K562 (cell line): ENCODE data around the gene CNPPD1. TPM values are rescaled to one million over a fixed set of nuclear protein-coding genes. Genes with fewer than 3 reads are reported as not detected.

ENCODE experiments used
- ATAC-seq: fragments of 200-7000 bp; cut with Tn5 transposase; 3 replicates; pipeline ENCODE4 v1.9.1; 2020; ENCODE audit warnings: moderate library complexity
- BruUV-seq: library from RNA; stranded (reverse); fragments of 400-500 nt; replicated peaks from 2 replicates; lab custom pipeline; 2021; lab: Mats Ljungman, UMichigan
- CTCF ChIA-PET: fragments of 300-600 bp; formaldehyde crosslinking; extraction: SDS; loops from one replicate; lab custom pipeline; 2021; ENCODE audit warnings: low intra/inter-chr PET ratio; lab: Yijun Ruan, JAX
- POLR2A ChIA-PET: fragments of 300-600, 350-650 bp; sonication (Branson Sonifier 250); formaldehyde crosslinking; extraction: SDS; loops from one replicate; lab custom pipeline; 2021; ENCODE audit warnings: antibody characterized with exemption, inconsistent platforms; lab: Yijun Ruan, JAX
- DNase-seq, 4 experiments: peaks; one replicate each; pipeline versions ENCODE4 v3.0.0 to v3.0.0-alpha.2; 2011 to 2018; ENCODE audit warnings: low spot score in 3 of 4, mixed read lengths in 3 of 4; ENCODE audit errors: extremely low read depth in 1 of 4
- FAIRE-seq: peaks from 2 replicates; lab custom pipeline; 2011; peaks lifted over from hg19 to GRCh38; lab: Jason Lieb, UNC
- H2AFZ ChIP-seq: 2 replicates; pipeline ENCODE4 v1.6.0; 2011; ENCODE audit warnings: low read depth, low read length, control low read depth, inconsistent platforms
- H3K27ac ChIP-seq: fragments of 200-600 bp; 3 replicates; pipeline ENCODE4 v1.8.0; 2011; ENCODE audit warnings: low read depth, mild to moderate bottlenecking, control low read depth, inconsistent platforms, low read length, moderate library complexity, mixed read lengths; ENCODE audit errors: extremely low read depth
- H3K27me3 ChIP-seq, 2 experiments: fragments of 300-600 bp in 1 of 2; 2 replicates in 1 of 2; 3 replicates in 1 of 2; pipeline versions ENCODE4 v1.6.0 to v1.8.0; 2011; ENCODE audit warnings: inconsistent platforms in 2 of 2, low read length in 2 of 2, mild to moderate bottlenecking in 1 of 2, mixed read lengths in 1 of 2, moderate library complexity in 1 of 2; ENCODE audit not compliant: control insufficient read depth in 2 of 2, insufficient read depth in 2 of 2
- H3K36me3 ChIP-seq: fragments of 300-600 bp; 3 replicates; pipeline ENCODE4 v1.8.0; 2011; ENCODE audit warnings: mild to moderate bottlenecking, low read length, inconsistent platforms; ENCODE audit not compliant: control insufficient read depth, insufficient read depth
- H3K4me1 ChIP-seq, 2 experiments: fragments of 200-600 bp in 1 of 2; replicated peaks in 1 of 2; 2 replicates in 1 of 2; 3 replicates in 1 of 2; pipeline versions ENCODE4 v1.5.1 to v1.8.0; 2011; ENCODE audit warnings: inconsistent platforms in 2 of 2, low read length in 2 of 2, mild to moderate bottlenecking in 1 of 2, mixed read lengths in 1 of 2, moderate library complexity in 1 of 2; ENCODE audit not compliant: control insufficient read depth in 2 of 2, insufficient read depth in 2 of 2
- H3K4me2 ChIP-seq: 2 replicates; pipeline ENCODE4 v1.6.1; 2011; ENCODE audit warnings: low read length, control low read depth, inconsistent platforms, mixed read lengths; ENCODE audit not compliant: insufficient read depth
- H3K4me3 ChIP-seq: fragments of 200-600 bp; sonication (generic), shearing (Covaris generic); 2 replicates; pipeline ENCODE4 v1.5.1; 2016; ENCODE audit warnings: control low read depth, inconsistent platforms
- H3K79me2 ChIP-seq: fragments of 200-600 bp; 3 replicates; pipeline ENCODE4 v1.8.0; 2011; ENCODE audit warnings: low read length, inconsistent platforms; ENCODE audit not compliant: control insufficient read depth, insufficient read depth
- H3K9ac ChIP-seq, 2 experiments: 2 replicates each; pipeline versions ENCODE4 v1.6.0 to v1.6.1; 2011; ENCODE audit warnings: low read depth in 2 of 2, low read length in 2 of 2, control low read depth in 1 of 2, inconsistent platforms in 1 of 2, mild to moderate bottlenecking in 1 of 2, mixed read lengths in 1 of 2; ENCODE audit not compliant: insufficient read depth in 1 of 2
- H3K9me1 ChIP-seq: one replicate; pipeline ENCODE4 v1.6.0; 2011; ENCODE audit warnings: inconsistent platforms, mild to moderate bottlenecking, low read length, moderate library complexity; ENCODE audit not compliant: control insufficient read depth, insufficient read depth
- H3K9me3 ChIP-seq: replicated peaks from 2 replicates; pipeline ENCODE4 v1.5.1; 2011; ENCODE audit warnings: low read depth, low read length, inconsistent platforms; ENCODE audit not compliant: control insufficient read depth, insufficient read depth
- H4K20me1 ChIP-seq: replicated peaks from 2 replicates; pipeline ENCODE4 v1.6.1; 2011; ENCODE audit warnings: low read length, inconsistent platforms, mixed read lengths; ENCODE audit not compliant: control insufficient read depth, insufficient read depth
- CTBP1 ChIP-seq: fragments of 450-650 bp; IDR thresholded peaks from 2 replicates; pipeline ENCODE4 v1.6.1; 2016; ENCODE audit warnings: borderline replicate concordance
- ELF1 ChIP-seq: fragments of 200-800 bp; sonication (Bioruptor generic); IDR thresholded peaks from 2 replicates; pipeline ENCODE4 v1.6.1; 2016; ENCODE audit warnings: missing genetic modification characterization, missing compliant biosample characterization
- ELF2 ChIP-seq: fragments of 250-450 bp; sonication (Bioruptor Pico); IDR thresholded peaks from 2 replicates; pipeline ENCODE4 v1.5.0; 2021; ENCODE audit warnings: mild to moderate bottlenecking
- EP300 ChIP-seq: IDR thresholded peaks from 2 replicates; pipeline ENCODE4 v1.6.1; 2012; ENCODE audit warnings: low read length, improper control_type of control experiment
- MTF1 ChIP-seq: fragments of 250-450 bp; sonication (Bioruptor Pico); IDR thresholded peaks from 2 replicates; pipeline ENCODE4 v1.9.0; 2021; ENCODE audit warnings: moderate library complexity, mild to moderate bottlenecking, inconsistent platforms, borderline replicate concordance
- POLR3A ChIP-seq: IDR thresholded peaks from 2 replicates; pipeline ENCODE4 v1.6.1; 2011; ENCODE audit warnings: borderline replicate concordance, mild to moderate bottlenecking, moderate library complexity; ENCODE audit not compliant: insufficient read length, insufficient read depth; ENCODE audit errors: extremely low read depth
- PYGO2 ChIP-seq: fragments of 450-650 bp; IDR thresholded peaks from 2 replicates; pipeline ENCODE4 v1.6.1; 2016; ENCODE audit warnings: mild to moderate bottlenecking, missing genetic modification characterization, moderate library complexity, missing compliant biosample characterization
- SAFB2 ChIP-seq: fragments of 200-400 bp; formaldehyde crosslinking; IDR thresholded peaks from 2 replicates; pipeline ENCODE4 v1.6.1; 2018; ENCODE audit warnings: borderline replicate concordance, low read length, low read depth, moderate library complexity; ENCODE audit not compliant: severe bottlenecking
- SMARCE1 ChIP-seq: fragments of 450-650 bp; IDR thresholded peaks from 2 replicates; pipeline ENCODE4 v1.7.1; 2016; ENCODE audit warnings: mild to moderate bottlenecking
- TEAD1 ChIP-seq, 2 experiments: fragments of 450-650 bp in 1 of 2; sonication (generic) in 1 of 2; formaldehyde crosslinking; IDR thresholded peaks; 2 replicates each; pipeline versions ENCODE4 v1.4.0 to v1.8.0; 2020 to 2022; ENCODE audit warnings: mild to moderate bottlenecking in 2 of 2, missing genetic modification reagents in 1 of 2
- ZC3H11A ChIP-seq: IDR thresholded peaks from 2 replicates; pipeline ENCODE4 v1.6.1; 2012; ENCODE audit warnings: low read depth, low read length, improper control_type of control experiment
- ZNF347 ChIP-seq: fragments of 450-650 bp; formaldehyde crosslinking; IDR thresholded peaks from 2 replicates; pipeline ENCODE4 v1.4.0; 2020; ENCODE audit warnings: low read depth, mild to moderate bottlenecking, moderate library complexity
- WGBS: fragments of 100-300 bp; shearing (Covaris generic); methylation state at CpG from one replicate; pipeline ENCODE4 v1.1.6; 2016; ENCODE audit warnings: low coverage, mixed read lengths; ENCODE audit not compliant: insufficient coverage; ENCODE audit errors: missing lambda C conversion rate; 5-methylcytosine and 5-hydroxymethylcytosine counted together
- in situ Hi-C: fragments of 300-500 bp; cut with MboI; formaldehyde crosslinking; loops from 4 replicates; pipeline ENCODE4 v1.15.0; 2018; ENCODE audit warnings: inconsistent platforms, mixed read lengths
- intact Hi-C: fragments of 100-400 bp; cut with micrococcal nuclease; formaldehyde crosslinking; loops from 2 replicates; pipeline ENCODE4 v1.14.2; 2022
- polyA plus RNA-seq, 8 experiments: library from polyadenylated mRNA; depleted of rRNA in 4 of 8; stranded (reverse) in 5 of 8; unstranded in 3 of 8; fragments of >200 nt; fragmentation: Nextera tagmentation in 2 of 8; fragmentation: Illumina TruSeq in 1 of 8; extraction: Ambion mirVana in 2 of 8; extraction: Trizol in 1 of 8; gene quantifications; 2 replicates each; pipeline versions ENCODE4 v1.2.1 to v1.2.3, GENCODE V29; 2011 to 2014; ENCODE audit warnings: inconsistent platforms in 1 of 8, missing spikeins in 1 of 8
- total RNA-seq, 7 experiments: library from RNA; depleted of rRNA in 6 of 7; stranded (reverse); fragments of >200 nt in 6 of 7; fragmentation: Illumina TruSeq in 2 of 7; extraction: Trizol in 2 of 7; gene quantifications; 2 replicates each; pipeline versions ENCODE4 v1.2.1 to v1.2.3, GENCODE V29; 2011 to 2021; ENCODE audit warnings: low replicate concordance in 1 of 7
- TF ChIP-seq, protein P1 (sequence below): fragments of 250-450 bp; sonication (Bioruptor Pico); IDR thresholded peaks from 2 replicates; pipeline ENCODE4 v1.5.0; 2020; ENCODE audit warnings: mild to moderate bottlenecking
- TF ChIP-seq, protein P2 (sequence below): fragments of 450-650 bp; formaldehyde crosslinking; IDR thresholded peaks from 2 replicates; pipeline ENCODE4 v1.4.0; 2020; ENCODE audit warnings: mild to moderate bottlenecking, mixed read lengths
- TF ChIP-seq, protein P3 (sequence below): IDR thresholded peaks from 2 replicates; pipeline ENCODE4 v1.6.1; 2012; ENCODE audit warnings: low read depth, low read length, improper control_type of control experiment, borderline replicate concordance

Gene CNPPD1
- total and polyA plus RNA-seq, 9 of the 15 experiments (the other 6 are each of a cell fraction or from before 2014, with no cell fraction given), result 9.9 to 53.5 (median 27.0) TPM

DNA sequence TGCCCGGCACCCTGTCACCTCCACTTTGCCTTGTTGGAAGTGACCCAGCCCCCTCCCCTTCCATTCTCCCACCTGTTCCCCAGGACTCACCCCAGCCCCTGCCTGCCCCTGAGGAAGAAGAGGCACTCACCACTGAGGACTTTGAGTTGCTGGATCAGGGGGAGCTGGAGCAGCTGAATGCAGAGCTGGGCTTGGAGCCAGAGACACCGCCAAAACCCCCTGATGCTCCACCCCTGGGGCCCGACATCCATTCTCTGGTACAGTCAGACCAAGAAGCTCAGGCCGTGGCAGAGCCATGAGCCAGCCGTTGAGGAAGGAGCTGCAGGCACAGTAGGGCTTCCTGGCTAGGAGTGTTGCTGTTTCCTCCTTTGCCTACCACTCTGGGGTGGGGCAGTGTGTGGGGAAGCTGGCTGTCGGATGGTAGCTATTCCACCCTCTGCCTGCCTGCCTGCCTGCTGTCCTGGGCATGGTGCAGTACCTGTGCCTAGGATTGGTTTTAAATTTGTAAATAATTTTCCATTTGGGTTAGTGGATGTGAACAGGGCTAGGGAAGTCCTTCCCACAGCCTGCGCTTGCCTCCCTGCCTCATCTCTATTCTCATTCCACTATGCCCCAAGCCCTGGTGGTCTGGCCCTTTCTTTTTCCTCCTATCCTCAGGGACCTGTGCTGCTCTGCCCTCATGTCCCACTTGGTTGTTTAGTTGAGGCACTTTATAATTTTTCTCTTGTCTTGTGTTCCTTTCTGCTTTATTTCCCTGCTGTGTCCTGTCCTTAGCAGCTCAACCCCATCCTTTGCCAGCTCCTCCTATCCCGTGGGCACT, 5.8 kb upstream of the CNPPD1 start:
- no peak for ATAC-seq

More for the DNA sequence above, 5.8 kb upstream of the CNPPD1 start:
- Histone ChIP-seq H3K9me1 (no peaks in the 10 kb centered on the region), H3K9ac (no peak overlapping the region), H3K9me3 (no peaks in the 10 kb centered on the region), H4K20me1 (no peaks in the 10 kb centered on the region), H3K27ac (no peak overlapping the region), H3K4me3 (no peak overlapping the region), H3K36me3 (peaks cover 62% of the 10 kb centered on the region; the same call in 2 of the 3 replicates), H3K4me2 (no peak overlapping the region), H3K79me2 (peaks cover 23% of the 10 kb centered on the region), H3K4me1 (peaks cover 5 to 9% of the 10 kb centered on the region in 2 experiments; a peak in 3 of 5 replicates), H2AFZ (no peak overlapping the region), H3K27me3 (no peaks in the 10 kb centered on the region)
- ChIA-PET CTCF (no interaction called here), POLR2A (interaction anchor here (1.1 to 2.5 kb wide), 2 partner anchors 10 to 23 kb away, joined by 4 to 10 read pairs; no protein-coding TSS in a partner anchor)
- 80% methylated on average over 7 of the region's 8 CpGs for WGBS
- BruUV-seq, result no TSS peak
- in situ Hi-C loops, result no loop called here
- FAIRE-seq, result no peak
- intact Hi-C loops, result no loop called here
- no peak for TF ChIP-seq POLR3A
- TF ChIP-seq SAFB2, result no peak
- TF ChIP-seq TEAD1 (CRISPR knock-in tag; IDR thresholded peaks at IDR 0.05), result no peak
- no peak for TF ChIP-seq CTBP1
- TF ChIP-seq SMARCE1, result no peak
- TF ChIP-seq, protein P1, sequence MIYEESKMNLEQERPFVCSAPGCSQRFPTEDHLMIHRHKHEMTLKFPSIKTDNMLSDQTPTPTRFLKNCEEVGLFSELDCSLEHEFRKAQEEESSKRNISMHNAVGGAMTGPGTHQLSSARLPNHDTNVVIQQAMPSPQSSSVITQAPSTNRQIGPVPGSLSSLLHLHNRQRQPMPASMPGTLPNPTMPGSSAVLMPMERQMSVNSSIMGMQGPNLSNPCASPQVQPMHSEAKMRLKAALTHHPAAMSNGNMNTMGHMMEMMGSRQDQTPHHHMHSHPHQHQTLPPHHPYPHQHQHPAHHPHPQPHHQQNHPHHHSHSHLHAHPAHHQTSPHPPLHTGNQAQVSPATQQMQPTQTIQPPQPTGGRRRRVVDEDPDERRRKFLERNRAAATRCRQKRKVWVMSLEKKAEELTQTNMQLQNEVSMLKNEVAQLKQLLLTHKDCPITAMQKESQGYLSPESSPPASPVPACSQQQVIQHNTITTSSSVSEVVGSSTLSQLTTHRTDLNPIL (CRISPR knock-in tag), result no peak
- TF ChIP-seq ELF2 (CRISPR knock-in tag), result no peak
- no peak for TF ChIP-seq EP300
- TF ChIP-seq MTF1 (CRISPR knock-in tag), result no peak
- no peak for TF ChIP-seq PYGO2 (tag)
- TF ChIP-seq, protein P2, sequence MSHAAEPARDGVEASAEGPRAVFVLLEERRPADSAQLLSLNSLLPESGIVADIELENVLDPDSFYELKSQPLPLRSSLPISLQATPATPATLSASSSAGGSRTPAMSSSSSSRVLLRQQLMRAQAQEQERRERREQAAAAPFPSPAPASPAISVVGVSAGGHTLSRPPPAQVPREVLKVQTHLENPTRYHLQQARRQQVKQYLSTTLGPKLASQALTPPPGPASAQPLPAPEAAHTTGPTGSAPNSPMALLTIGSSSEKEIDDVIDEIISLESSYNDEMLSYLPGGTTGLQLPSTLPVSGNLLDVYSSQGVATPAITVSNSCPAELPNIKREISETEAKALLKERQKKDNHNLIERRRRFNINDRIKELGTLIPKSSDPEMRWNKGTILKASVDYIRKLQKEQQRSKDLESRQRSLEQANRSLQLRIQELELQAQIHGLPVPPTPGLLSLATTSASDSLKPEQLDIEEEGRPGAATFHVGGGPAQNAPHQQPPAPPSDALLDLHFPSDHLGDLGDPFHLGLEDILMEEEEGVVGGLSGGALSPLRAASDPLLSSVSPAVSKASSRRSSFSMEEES, result no peak
- no peak for TF ChIP-seq ZC3H11A
- no peak for TF ChIP-seq ELF1
- TF ChIP-seq, protein P3, sequence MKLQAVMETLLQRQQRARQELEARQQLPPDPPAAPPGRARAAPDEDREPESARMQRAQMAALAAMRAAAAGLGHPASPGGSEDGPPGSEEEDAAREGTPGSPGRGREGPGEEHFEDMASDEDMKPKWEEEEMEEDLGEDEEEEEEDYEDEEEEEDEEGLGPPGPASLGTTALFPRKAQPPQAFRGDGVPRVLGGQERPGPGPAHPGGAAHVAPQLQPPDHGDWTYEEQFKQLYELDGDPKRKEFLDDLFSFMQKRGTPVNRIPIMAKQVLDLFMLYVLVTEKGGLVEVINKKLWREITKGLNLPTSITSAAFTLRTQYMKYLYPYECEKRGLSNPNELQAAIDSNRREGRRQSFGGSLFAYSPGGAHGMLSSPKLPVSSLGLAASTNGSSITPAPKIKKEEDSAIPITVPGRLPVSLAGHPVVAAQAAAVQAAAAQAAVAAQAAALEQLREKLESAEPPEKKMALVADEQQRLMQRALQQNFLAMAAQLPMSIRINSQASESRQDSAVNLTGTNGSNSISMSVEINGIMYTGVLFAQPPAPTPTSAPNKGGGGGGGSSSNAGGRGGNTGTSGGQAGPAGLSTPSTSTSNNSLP, result no peak
- TF ChIP-seq ZNF347, result no peak
- no peak for DNase-seq
